Pancreas (tissue), 10 donors: Measurements from ENCODE around the gene PLK1. TPM values are rescaled to one million over a fixed set of nuclear protein-coding genes. Genes with fewer than 3 reads are reported as not detected.
"Not testable (repeated sequence)": the region's sequence is repeated elsewhere in the genome, so short reads cannot be mapped to it uniquely, and the experiment has no call there.

Experiments used
- ATAC-seq, 4 donors: fragments of 200-7000 bp; cut with Tn5 transposase; one replicate each; pipeline versions ENCODE4 v1.8.0 to v1.9.1; 2020; ENCODE audit warnings: mild to moderate bottlenecking in 4 of 4, moderate library complexity in 4 of 4
- DNase-seq, 6 donors: peaks; one replicate each; pipeline ENCODE4 v3.0.0-alpha.2; 2020
- FAIRE-seq: peaks from 2 replicates; lab custom pipeline; 2012; peaks lifted over from hg19 to GRCh38; lab: Jason Lieb, UNC
- H3K27ac ChIP-seq, 4 donors: fragments of 200-600 bp; sonication (generic); 1 replicate in 3 of 4; 2 replicates in 1 of 4; pipeline versions ENCODE4 v1.5.0 to v1.8.0; 2020
- H3K27me3 ChIP-seq, 4 donors: fragments of 200-600 bp; one replicate each; pipeline ENCODE4 v1.8.0; 2021
- H3K36me3 ChIP-seq, 3 donors: fragments of 200-600 bp; sonication (generic) in 1 of 3; one replicate each; pipeline versions ENCODE4 v1.5.0 to v1.8.0; 2020 to 2021
- H3K4me1 ChIP-seq, 3 donors: fragments of 200-600 bp; one replicate each; pipeline ENCODE4 v1.8.0; 2021
- H3K4me3 ChIP-seq, 4 donors: fragments of 200-600 bp; sonication (generic) in 2 of 4; one replicate each; pipeline versions ENCODE4 v1.5.0 to v1.8.0; 2020 to 2021
- H3K9me3 ChIP-seq, 4 donors: fragments of 200-600 bp; one replicate each; pipeline ENCODE4 v1.8.0; 2021
- WGBS, 2 donors: extraction: QIAGEN DNeasy Blood & Tissue Kit; methylation state at CpG; one replicate each; pipeline ENCODE4 v1.1.7; 2013; 5-methylcytosine and 5-hydroxymethylcytosine counted together
- intact Hi-C, 3 donors: fragments of 100-400 bp; cut with DNase I; formaldehyde crosslinking; loops; one replicate each; pipeline versions ENCODE4 v1.11.1 to v1.14.2; 2022
- polyA plus RNA-seq, 2 donors: library from polyadenylated mRNA; stranded (reverse); fragments of 200-250 nt; gene quantifications; one replicate each; pipeline ENCODE4 v1.2.3, GENCODE V29; 2013
- total RNA-seq, 6 donors: library from RNA; stranded (reverse); fragmentation: NEBNext Ultra II Directional in 4 of 6; extraction: Animal tissue kit (Norgen Biotek cat#: 25700) in 4 of 6; gene quantifications; one replicate each; pipeline versions ENCODE4 v1.2.1 to v1.2.4, GENCODE V29; 2021 to 2023
- TF ChIP-seq, protein P1 (sequence below), 4 donors: fragments of 200-600 bp; sonication (generic) in 3 of 4; IDR thresholded peaks; one replicate each; pipeline versions ENCODE4 v1.5.0 to v1.8.0; 2021; ENCODE audit warnings: antibody characterized with exemption in 4 of 4
- donor health status: healthy with polysubstance abuse.
- donor health status: DM: no; HTN: no; CAD: no; lungs with moderate emphysema.
- donor health status: DM: no; HTN: no; CAD: no.
- donor health status: control.
- donor health status: control.
- donor health status: Bipolar disorder and iron deficiency.
- donor health status: DM: yes; HTN: yes; CAD: no.
- donor health status: DM: no; HTN: no; CAD: no.
- donor health status: DM: no; HTN: no; CAD: no.
- donor health status: DM: yes; HTN: yes; CAD: no.

Gene PLK1
- total and polyA plus RNA-seq, 8 donors = 0.31 to 2.7 (median 1.1) TPM

DNA sequence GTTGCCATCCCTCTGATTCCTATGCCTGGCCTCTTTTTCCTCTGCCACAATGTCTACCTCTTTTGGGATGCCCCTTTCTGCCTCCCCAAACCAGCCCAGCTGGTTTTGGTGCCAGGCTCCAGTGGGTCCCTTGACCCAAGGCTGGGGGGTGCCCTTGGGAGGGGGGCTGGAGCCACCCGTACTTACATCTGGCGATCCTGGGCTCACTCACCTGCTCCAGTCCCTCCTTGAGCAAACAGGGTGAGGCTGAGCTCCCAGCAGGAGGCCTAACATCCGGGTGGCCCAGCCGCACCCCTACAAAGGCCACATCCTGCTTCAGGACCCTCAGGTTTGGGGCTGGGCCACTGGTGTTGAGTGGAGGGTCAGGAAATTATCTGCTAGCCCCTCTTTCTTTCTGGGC is 33.1 kb downstream of the PLK1 start:
- Histone ChIP-seq H3K36me3 (no peaks in the 10 kb centered on the region), H3K4me3 (no peak overlapping the region), H3K27me3 (peaks cover 0 to 4% (median 0%) of the 10 kb centered on the region in 4 donors), H3K9me3 (no peaks in the 10 kb centered on the region), H3K4me1 (no peaks in the 10 kb centered on the region), H3K27ac (no peak overlapping the region)
- 26 to 38% methylated on average over 4 of the region's 4 CpGs for WGBS, 2 donors
- no peak for DNase-seq
- no peak for FAIRE-seq
- TF ChIP-seq, protein P1, sequence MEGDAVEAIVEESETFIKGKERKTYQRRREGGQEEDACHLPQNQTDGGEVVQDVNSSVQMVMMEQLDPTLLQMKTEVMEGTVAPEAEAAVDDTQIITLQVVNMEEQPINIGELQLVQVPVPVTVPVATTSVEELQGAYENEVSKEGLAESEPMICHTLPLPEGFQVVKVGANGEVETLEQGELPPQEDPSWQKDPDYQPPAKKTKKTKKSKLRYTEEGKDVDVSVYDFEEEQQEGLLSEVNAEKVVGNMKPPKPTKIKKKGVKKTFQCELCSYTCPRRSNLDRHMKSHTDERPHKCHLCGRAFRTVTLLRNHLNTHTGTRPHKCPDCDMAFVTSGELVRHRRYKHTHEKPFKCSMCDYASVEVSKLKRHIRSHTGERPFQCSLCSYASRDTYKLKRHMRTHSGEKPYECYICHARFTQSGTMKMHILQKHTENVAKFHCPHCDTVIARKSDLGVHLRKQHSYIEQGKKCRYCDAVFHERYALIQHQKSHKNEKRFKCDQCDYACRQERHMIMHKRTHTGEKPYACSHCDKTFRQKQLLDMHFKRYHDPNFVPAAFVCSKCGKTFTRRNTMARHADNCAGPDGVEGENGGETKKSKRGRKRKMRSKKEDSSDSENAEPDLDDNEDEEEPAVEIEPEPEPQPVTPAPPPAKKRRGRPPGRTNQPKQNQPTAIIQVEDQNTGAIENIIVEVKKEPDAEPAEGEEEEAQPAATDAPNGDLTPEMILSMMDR (IDR thresholded peaks at IDR 0.05) = no peak
- intact Hi-C loops = no loop called here
- peak in 2 of 4 donors; percentile 49 to 71 for ATAC-seq

DNA sequence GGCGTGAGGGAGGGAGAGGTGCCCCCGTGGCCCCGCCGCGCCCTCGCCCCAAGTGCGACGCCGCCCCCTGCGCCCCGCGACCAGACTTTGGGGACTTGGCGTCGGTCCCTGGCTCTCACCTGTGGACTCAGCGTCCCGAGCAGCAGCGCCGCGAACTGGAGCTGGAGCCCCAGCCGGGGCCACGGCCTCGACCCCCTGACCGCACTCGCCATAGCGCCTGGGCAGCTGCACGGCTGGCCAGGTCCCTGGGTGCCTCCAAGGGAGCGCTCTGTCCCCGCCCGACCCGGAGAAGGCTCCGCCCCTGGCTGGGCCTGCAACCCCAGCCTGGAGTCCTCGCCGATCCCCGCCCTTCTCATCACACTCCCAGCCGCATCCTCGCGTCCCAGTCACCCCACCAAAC is 34.3 kb downstream of the PLK1 start, which contains the start of gene ERN2:
Gene ERN2, minus strand, starts transcription at position 247 of the 400 bp plus-strand sequence. Its CDS starts 35 bp downstream, at position 212.
- TF ChIP-seq, protein P1 (IDR thresholded peaks at IDR 0.05) = no peak
- Histone ChIP-seq H3K9me3 (no peaks in the 10 kb centered on the region), H3K4me3 (no peak within 1 kb of the TSS), H3K36me3 (no peaks in the 10 kb centered on the region), H3K27ac (no peak within 1 kb of the TSS), H3K27me3 (peaks cover 0 to 4% (median 0%) of the 10 kb centered on the region in 4 donors), H3K4me1 (no peaks in the 10 kb centered on the region)
- intact Hi-C loops = no loop called here
- FAIRE-seq (no peak), ATAC-seq (peak in 2 of 4 donors; percentile 53 to 66), DNase-seq (peak in 1 of 6 donors; percentile 51)
- 3 to 5% methylated on average over 26 to 37 of the region's 37 CpGs for WGBS, 2 donors

DNA sequence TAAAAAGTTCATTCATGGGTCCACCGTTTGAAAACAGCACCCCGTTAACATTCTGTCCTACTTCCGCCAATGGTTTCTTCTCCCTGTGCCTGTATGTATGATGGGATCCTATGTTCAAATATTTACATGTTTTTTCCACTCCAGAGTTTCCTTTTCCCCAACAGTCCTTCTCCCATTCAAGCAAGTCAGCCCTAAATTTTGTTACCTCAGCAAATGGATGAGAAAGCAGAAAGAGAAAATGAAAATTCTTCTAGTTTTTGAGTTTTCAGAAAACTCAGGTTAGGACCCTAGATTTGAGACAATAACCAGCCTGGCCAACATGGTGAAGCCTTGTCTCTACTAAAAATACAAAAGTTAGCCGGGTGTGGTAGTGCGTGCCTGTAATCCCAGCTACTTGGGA is 37.8 kb downstream of the PLK1 start:
- DNase-seq (no peak), FAIRE-seq (no peak), ATAC-seq (no peak)
- intact Hi-C loops = no loop called here
- no peaks in the 10 kb centered on the region for H3K36me3 ChIP-seq
- TF ChIP-seq, protein P1 (IDR thresholded peaks at IDR 0.05) = no peak
- H3K27ac ChIP-seq = no peak overlapping the region
- H3K9me3 ChIP-seq = no peaks in the 10 kb centered on the region
- H3K4me1 ChIP-seq = no peaks in the 10 kb centered on the region
- WGBS, 2 donors = 62 to 74% methylated on average over 5 of the region's 5 CpGs
- H3K4me3 ChIP-seq = no peak overlapping the region
- H3K27me3 ChIP-seq = peaks cover 0 to 4% (median 0%) of the 10 kb centered on the region in 4 donors

DNA sequence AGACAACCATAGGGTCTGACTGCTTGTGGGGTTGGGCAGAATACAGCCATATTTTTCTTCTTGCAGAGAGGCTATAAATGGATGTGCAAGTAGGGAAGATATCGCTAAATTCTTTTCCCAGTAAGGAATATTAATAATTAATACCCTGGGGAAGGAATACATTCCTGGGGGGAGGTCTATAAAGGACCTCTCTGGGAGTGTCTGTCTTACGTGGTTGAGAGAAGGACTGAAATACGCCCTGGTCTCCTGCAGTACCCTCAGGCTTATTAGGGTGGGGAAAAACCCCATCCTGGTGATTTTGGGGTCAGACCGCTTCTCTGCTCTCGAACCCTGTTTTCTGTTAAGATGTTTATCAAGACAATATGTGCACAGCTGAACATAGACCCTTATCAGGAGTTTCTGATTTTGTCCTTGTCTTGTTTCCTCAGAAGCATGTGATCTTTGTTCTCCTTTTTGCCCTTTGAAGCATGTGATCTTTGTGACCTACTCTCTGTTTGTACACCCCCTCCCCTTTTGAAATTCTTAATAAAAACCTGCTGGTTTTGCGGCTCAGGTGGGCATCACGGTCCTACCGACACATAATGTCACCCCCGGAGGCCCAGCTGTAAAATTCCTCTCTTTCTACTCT is 44.0 kb downstream of the PLK1 start:
- H3K4me1 ChIP-seq, H3K9me3 ChIP-seq, H3K27me3 ChIP-seq, H3K4me3 ChIP-seq, intact Hi-C loops, H3K27ac ChIP-seq, ATAC-seq, FAIRE-seq, H3K36me3 ChIP-seq, DNase-seq: not testable (repeated sequence)
- 57 to 68% methylated on average over 9 of the region's 9 CpGs for WGBS, 2 donors

DNA sequence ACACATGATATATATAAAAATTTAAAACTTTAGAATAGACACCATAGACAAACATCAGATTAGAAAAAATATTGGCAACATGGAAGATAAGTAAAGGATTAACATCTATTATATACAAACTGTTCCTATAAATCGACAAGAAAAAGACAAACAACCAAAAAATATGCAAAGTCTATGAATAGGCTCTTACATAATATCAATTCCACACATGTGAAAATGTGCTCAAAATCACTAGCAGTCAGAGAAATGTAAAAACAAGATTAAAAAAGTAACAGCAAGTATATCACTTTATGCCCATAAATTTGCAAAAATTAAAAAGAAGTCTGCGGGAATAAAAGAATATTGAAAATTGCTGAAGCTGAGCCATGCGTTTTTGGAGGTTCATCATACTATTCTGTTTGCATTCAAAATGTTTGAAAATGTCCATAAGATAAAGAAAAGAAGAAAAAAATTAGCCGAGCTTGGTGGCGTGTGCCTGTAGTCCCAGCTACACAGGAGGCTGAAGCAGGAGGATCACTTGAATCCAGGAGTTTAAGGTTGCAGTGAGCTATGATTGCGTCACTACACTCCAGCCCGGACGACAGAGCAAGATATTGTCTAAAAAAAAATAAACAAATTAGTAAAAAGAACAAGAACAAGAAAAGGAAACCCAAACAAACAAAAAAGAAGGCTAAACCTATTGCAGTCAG is 45.6 kb downstream of the PLK1 start:
- no peak for ATAC-seq
- Histone ChIP-seq H3K27me3 (peaks cover 0 to 4% (median 0%) of the 10 kb centered on the region in 4 donors), H3K36me3 (no peaks in the 10 kb centered on the region), H3K4me3 (no peak overlapping the region), H3K27ac (no peak overlapping the region), H3K9me3 (no peaks in the 10 kb centered on the region), H3K4me1 (no peaks in the 10 kb centered on the region)
- no peak for FAIRE-seq
- DNase-seq = no peak
- 55 to 62% methylated on average over 8 of the region's 8 CpGs for WGBS, 2 donors
- intact Hi-C loops = no loop called here
- TF ChIP-seq, protein P1 (IDR thresholded peaks at IDR 0.05) = no peak
